HG02763 (cell line): Measurements from ENCODE around the gene BRSK1.

ENCODE experiments used
- ATAC-seq: cut with Tn5 transposase; IDR thresholded peaks from one replicate; pipeline ENCODE4 v1.9.1; 2021; ENCODE audit warnings: mild to moderate bottlenecking, moderate library complexity; ENCODE audit not compliant: unreplicated experiment

The BRSK1 gene

DNA sequence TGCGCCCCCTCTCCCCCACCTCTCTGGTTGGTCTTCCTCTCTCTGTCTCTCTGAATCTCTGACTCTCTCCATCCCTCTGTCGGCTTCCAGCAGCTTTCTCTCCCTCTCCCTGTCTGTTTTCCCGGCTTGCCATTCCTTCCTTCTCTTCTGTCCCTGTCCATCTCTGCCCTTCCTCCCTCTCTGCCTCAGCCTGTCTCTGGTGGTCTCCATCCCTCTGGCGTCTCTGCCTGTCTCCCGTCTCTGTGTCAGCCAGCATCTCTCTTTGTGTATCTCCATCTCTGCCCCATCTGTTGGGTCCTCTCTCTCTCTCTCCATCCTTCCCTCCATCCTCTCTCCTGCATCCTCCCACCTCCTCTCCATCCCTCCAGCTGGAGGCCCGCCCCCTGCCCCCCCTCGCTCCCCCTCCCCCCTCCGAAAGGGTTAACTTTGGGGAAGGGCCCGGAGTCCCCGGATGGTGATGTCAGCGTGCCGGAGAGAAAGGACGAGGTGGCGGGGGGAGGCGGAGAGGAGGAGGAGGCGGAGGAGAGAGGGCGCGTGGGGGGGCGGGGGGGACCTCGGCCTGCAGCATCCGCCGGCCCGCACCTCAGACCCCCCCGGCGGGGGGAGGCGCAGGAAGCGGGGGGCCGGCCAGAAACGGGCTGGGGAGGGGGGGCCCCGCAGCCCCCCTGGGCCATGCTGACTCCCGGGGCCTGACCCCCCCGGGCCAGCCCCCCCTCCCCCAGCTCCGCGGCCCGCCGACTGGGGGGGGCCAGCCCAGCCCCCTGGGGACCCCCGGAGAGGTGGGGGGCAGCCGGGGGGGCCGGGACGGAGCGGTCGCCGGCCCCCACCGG lies at the start of gene BRSK1:
Gene BRSK1, plus strand, starts transcription at position 450 of the 830 bp plus-strand sequence. CDS start 446 bp downstream, outside the sequence.
- ATAC-seq = no peak

DNA sequence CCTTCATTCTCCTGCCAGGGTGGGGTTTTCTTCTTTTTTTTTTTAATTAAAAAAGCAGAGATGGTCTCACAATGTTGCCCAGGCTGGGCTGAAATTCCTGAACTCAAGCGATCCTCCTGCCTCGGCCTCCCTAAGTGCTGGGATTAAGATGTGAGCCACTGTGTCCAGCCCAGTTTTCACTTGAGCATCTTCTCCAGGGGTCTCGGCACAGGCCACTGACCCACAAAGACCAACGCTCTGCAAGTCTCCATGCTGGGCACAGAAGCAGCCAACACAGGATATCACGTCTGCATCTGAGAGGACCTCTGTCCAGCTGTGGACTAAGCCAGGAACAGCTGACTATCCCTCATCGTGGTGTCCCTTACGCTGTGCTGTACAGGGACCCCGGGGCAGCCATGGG lies 45.8 kb upstream of the BRSK1 start:
- no peak for ATAC-seq

DNA sequence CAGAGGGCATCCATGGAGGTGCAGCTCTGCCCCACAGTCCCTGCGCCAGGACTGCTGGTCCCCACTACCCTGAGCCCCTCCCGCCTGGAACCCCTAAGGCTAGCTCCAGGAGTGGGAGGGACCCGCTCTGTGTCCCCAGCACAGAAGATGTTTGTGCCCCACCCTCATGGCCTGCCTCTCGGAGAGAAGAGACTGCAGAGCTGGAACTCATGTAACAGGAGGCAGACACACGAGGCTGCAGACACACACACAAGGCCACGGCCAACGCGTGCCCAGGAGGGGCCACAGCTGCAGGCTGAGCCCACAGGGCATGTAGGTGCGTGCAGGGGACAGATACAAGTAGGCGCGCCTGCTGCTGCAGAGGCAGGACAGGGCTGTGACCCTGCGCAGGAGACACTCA lies 44.8 kb upstream of the BRSK1 start:
- no peak for ATAC-seq

DNA sequence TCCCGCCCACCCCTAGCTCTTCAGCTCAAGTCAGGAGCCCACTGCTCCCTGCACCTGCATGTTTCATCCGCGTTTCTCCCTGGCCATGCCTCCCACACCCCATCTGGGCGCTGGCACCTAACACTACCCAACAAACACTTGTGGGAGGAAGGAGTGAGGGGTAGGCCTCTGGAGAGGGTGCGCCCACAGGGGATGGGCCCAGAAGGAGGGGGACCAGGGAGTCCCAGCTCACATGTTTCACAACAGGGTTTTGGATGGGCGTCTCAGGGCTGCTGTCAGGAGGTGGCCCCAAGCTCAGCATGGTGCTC lies 43.1 kb upstream of the BRSK1 start:
- no peak for ATAC-seq

DNA sequence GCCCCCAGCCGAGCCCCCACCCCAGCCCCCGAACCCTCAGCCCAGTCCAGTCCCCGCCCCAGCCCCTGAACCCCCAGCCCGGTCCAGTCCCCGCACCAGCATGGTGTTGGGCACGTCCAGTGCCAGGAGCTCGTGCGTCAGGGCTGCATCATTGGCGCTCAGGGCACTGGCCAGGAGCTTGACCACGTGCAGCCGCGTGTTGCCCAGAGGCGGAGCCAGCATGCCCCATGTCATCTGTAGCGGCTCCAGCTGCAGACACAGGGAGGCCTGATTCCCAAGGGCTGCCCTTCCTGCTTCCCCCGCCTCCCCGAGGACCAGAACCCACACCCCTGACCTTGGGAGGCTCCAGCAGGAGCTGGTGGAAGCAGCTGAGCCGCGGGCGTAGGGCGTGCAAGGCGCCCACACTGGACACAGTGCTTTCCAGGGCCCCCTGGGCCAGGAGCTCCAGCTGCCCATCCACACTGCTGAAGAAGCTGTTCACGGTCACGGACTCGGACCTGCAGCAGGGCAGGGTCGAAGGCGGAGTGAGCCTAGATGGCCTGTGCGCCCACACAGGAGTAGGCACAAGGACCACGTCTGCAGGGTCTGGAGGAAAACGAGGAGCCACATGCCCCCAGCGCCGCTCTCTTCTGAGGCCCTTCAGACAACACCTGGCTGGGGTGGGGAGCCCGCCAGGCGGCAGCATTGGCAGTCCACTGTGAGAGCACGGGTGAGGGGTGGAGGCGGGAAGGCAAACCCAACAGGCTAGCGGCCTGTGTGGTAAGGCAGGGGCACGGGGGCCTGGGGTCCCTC lies 42.5 kb upstream of the BRSK1 start:
- no peak for ATAC-seq

DNA sequence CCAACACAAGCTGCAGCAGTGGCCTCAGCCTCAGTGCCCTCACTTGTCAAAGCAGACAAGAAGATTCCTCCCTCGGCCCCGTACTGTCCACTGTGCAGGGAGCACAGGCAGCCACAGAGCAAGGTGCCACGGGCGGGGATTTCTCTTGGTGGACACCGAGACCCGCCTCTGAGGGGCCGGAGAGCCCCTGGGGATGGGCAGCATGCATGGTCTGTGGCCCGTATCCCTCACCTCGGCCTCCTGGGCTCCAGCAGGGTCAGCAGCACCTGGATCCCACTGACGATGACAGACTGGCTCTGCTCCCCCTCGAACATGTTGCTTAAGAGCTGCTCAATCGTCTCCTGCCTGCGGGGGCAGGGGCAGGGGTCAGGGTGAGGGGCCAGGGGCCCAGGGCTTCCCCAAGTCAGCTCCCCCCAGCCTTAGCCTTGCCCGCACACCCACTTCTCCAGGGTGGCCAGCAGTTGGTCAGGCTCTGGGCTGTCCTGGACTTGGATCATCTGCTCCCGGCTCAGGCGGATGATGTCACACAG lies 41.8 kb upstream of the BRSK1 start:
- ATAC-seq = no peak

DNA sequence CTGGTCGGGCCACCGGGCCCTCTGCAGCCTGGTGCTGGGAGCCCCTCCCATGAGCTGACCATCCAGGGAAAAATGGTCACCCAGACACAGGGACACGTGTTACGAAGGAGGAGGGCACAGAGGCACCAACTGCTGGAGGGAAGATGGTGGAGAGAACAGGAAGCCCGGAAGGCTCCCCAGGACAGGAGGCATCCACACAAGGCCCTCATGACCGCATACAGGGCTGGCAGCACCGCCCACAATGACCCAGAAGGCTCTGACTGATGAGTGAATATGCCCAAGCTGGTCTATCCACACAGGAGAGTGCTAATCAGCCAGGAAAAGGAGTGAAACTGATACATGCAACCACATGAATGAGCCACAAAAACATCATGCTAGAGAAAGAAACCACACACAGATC lies 41.3 kb upstream of the BRSK1 start:
- no peak for ATAC-seq

DNA sequence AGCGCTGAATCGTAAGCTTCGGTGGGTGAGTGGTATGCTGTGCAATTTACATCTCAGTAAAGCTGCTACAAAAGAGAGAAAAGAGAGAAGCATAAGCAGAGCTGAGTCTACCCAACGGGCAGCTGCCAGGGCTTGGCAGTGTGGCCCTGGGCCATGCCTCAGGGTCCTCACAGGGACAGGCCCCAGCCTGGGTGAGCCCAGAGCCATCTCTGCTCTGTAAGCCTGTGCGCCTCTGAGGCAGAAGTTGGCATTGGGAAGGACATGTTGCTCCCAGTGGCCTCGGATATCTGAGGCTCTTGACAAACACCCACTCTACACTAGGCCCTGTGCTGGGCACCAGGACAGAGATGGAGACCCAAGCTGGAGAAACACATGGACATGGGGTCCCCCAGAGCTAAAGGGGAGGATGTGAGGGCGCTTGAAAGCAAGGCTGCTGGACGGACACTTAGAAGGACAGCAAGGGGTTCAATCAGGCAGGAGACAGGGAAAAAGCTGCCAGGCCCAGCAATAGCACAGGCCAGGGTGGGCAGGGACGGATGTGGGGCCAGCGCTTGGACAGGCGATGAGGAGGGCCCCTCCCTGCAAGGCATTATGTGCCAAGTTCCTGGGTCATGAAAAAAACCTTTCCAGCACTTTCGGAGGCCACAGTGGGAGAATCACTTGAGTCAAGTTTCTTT lies 39.7 kb upstream of the BRSK1 start:
- no peak for ATAC-seq

DNA sequence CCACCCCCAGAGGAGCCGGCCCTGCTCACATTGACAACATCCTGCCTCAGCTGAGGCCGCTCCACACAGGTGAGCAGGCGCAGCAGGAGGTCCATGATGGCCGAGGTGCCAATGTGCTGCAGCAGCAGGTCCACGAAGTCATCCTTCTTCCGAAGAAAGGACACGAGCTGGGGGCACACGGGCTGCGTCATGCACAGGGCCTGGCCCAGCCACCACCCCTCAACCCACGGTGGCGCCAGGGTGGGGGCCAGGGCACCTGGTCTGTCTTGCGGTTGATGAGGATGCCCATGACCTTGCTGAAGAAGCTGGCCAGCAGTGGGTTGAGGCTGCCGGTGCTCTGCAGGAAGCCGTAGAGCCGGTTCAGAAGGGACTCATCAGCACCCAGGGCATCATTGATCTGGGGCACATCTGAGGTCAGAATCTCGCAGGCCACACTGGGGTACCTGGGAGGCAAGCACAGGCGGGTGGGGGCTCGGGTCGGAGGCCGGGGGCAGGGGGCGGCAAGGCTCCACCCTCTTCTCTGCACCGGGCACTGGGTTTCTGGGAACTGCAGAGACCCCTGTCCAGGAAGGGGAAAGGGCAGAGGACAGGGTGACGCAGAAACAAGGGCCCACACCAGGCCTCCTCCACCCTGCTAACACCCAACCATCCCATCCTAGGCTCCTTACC lies 38.4 kb upstream of the BRSK1 start:
- ATAC-seq = no peak

DNA sequence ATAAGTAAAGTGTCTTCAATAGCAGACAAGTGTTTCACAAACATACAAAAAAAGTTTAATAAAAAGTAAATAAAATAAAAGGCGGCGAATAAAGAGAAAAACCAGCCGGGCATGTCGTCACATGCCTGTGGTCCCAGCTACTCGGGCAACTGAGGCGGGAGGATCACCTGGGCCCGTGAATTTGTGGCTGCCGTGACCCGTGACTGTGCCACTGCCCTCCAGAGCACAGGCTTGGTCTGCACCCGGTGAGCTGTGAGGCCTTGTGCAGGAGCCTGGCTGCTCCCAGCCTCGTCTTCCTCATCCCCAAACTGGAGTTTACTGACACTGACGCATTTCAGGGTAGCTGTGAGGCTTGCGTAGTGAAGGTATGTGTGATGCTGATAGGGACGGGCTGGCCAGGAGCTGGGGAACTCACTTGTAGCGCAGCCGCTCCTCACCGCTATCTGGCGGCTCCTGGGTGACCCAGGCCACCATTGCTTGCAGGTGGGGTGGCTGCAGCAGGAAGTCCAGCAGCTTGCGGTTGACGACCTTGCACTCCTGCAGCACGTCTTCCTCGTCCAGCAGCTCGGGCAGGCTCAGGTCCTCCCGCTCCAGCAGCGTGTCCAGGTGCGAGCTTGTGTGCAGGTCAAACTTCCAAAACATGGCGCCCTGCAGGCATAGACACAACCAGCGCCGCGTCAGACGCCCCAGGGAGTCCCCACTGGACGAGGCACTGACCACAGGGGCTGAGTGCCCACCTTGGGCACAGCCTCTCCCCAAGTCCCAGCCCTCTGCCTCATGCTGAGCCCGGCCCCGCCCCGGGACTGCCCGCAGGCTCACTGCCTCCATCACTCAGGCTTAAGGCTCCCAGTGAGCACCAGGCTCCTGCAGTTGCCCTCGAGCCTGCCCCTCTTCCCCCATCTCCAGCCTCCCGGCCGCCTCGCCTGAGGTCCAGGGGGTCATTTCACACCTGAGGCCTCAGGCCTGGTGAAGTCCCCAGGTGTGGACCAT lies 37.0 kb upstream of the BRSK1 start:
- ATAC-seq = no peak

DNA sequence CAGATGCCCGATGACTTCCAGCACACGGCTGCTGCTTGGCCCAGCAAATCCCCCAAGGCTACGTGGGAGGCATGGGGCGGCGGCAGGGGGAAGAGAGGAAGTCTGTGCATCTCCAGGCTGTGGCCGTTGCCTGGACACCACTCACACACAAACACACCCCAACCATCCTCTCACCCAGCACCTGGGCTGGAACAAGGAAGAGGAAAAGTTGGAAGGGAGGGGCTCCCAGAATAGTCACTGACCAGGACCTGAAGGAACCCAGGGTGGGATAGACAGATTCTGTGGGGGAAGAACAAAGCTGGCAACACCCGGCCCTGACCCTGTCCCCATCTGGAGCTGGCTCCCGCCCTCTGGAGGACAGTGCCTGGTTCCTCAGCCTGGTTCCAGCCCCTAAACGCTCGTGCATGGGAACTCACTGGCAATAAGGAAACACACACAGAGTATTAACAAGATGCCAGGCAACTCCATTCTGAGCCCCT lies 36.1 kb upstream of the BRSK1 start:
- ATAC-seq = no peak

DNA sequence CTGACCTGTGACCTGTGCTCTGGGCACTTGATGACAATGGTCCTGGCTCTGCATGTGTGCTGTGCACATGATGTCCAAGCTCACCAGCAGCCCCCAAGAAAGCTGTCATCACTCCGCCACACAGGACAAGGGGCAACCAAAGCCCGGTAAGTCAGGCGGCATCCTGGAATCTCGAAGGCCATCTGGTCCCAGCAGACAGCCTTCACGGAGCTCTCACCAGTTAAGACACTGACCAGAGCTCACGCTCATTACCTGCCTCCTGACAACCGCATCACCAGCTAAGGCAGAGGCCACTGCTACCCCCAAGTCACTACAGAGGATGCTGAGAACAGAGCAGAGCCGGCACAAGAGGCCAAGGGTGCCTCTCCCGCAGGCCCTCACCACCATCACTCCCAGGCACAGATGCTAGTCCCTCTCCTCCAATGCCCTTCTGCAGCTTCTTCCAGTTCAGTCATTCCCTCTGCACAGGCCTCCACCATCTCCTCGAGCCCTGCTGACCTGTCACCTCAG lies 35.6 kb upstream of the BRSK1 start:
- no peak for ATAC-seq

DNA sequence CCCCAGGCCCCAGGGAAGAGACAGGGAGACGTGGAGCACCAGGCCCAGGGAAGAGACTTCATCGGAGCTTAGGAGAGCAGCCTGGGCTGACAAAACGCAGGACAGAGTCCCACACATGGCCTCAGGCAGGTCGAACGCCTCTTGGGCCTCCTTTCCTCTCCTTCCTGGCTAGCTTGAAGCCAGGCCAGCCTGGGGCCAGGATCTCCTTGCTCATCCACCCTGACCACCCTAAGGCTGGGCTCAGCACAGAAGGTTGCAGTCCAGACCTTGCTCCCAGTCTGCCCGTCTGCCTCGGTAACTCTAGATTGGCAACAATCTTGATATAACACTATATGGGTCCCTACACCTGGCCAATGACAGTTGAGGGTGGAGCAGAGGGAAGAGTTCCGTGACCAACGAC lies 35.1 kb upstream of the BRSK1 start:
- no peak for ATAC-seq

DNA sequence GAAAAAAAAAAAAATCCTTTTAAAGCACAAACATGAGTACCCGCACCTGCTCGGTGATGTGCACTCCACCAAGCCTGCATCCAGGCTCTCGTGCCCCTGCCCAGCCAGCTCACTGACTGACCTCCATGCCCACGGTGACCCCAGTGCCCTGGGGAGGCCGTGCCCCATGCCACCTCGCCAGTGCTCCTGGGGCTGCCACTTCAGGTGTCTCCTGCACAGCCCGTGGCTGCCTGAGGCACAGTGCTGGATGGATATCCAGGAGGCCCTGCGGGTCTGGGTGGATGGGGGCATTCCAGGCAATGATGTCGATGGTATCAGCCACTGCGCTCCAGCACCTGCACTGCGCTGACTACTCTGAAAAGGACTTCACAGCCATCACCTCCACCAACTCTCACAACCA lies 34.0 kb upstream of the BRSK1 start:
- ATAC-seq = no peak

DNA sequence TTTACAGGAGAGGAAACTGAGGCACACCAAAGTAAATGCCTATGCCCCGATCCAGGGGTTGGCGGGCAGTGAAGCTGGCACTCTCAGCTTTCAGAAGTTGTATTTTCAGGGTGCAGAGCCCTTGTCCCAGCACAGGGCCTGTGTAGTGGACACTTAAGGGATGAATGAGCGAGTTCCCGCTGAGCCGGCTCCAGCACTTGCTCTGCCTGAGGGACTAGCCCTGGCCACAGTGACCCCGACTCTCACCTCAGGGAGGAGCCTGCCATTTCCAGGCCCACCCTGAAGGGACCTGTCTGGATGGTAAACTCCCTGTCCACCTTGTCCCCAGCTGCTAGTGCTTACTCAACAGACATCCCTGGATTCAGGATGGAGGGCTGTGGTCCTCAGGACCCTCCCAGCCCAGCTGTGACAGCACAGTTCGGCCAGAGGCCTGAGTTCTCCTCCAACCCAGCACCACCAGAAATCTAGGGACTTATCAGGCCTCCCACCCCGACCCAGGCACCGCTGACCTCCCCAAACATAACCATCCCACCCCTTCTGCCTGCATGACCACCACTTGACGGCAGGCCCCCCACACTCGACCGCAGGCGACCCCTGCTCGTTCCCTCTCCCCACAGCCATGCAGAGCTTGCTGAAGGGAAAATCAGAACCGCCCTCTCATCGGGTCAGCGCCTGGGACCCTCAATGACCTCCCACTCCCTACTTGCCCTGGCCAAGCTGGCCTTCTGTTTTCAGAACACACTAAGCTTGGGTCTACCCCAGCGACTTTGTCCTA lies 33.3 kb upstream of the BRSK1 start:
- no peak for ATAC-seq

DNA sequence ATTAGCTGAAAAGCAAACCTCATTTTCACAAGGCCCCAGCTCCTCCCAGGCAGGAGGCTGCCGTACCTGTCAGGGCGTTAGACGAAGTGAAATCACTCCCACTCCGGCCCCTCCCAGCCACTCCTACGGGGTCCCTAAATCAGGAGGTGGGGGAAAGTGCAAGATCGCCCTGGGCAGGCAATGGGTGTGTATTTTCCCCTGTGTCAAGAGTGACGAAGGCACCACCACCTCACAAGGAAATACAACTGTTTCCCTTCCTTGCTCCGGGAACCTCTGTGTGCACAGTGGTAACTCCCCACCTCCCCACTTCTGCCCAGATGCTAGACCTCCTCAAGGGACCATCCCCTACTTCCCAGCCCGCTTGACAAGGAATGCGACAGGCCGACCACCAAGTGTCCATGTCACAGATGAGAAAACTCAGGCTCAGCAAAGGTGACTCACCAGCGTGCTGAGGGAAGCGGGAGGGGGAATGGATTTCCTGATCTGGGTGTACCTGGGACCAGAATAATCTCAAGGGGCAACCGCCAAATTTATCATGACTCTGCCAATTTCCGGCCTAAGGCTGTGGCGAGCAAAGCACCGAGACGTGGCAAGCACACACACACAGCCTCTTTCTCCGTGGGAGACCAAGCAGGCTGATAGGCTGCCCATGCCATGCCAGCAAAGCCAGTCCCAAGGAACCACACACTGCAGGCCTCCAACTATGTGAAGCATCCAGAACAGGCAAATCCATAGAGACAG lies 32.3 kb upstream of the BRSK1 start:
- no peak for ATAC-seq

DNA sequence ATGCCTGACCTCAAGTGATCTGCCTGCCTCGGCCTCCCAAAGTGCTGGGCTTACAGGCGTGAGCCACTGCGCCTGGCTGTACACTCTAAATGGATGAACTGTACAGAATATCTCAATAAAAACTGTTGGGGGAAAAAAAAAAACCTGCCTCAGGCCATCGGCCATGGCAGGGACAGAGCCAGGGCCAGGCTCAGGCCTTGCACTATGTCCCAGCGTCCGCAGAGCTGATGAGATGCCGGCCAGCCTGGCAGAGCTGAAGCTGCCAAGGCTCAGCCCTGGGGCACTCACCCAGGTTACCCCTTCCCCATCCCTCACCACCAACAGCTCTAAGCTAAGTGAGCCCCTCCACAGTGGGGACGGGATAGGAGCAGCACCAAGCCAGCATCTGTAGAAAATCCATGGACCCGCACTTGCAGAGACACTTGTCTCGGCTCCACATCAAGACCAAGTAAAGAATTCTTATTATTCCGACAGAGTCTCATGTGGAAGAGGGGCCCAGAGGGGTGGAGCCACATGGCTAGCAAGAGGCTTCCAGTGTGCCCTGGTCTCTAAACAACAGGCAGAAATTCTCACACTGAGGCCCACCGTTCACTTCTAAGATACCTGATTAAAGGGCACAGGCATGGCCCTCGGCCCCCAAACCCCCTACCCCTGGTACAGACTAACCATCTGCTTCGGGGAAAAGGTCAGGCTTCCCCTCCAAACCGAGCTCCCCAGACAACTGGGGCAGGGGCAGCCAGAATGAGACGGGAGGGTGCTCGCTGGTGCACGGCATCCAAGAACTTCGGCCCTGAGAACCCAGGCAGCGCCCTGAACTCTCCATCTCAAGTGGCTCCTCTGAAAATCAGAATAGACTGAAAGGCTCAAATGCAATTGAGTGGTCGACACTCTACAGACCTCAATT lies 30.8 kb upstream of the BRSK1 start:
- ATAC-seq = no peak
